ENCODE measurements around the gene FYCO1. TPM values are rescaled to one million over a fixed set of nuclear protein-coding genes. Genes with fewer than 3 reads are reported as not detected.

Gene FYCO1
- total RNA-seq, 6 donors from 2014 or later = 37.5 to 84.9 (median 45.3) TPM

GRCh38 chr3:45950686-45951600 is 44.7 kb downstream of the FYCO1 start:
- peak overlapping the region in 3 of 4 donors; percentile 39 to 68 (median 52) for H3K27ac ChIP-seq
- TF ChIP-seq POLR2A (IDR thresholded peaks at IDR 0.05) = no peak
- no peak for TF ChIP-seq CTCF (IDR thresholded peaks at IDR 0.05)
- TF ChIP-seq EP300 (IDR thresholded peaks at IDR 0.05) = no peak
- no peak for TF ChIP-seq POLR2AphosphoS5 (IDR thresholded peaks at IDR 0.05)
- H3K36me3 ChIP-seq = peaks cover 30 to 99% (median 71%) of the 10 kb centered on the region in 4 donors
- peaks cover 0 to 5% (median 0%) of the 10 kb centered on the region in 4 donors for H3K4me1 ChIP-seq
- no peak overlapping the region for H3K4me3 ChIP-seq
- H3K27me3 ChIP-seq = no peaks in the 10 kb centered on the region
- DNase-seq = no peak
- WGBS, 2 donors = 90 to 93% methylated on average over 5 to 6 of the region's 6 CpGs
- H3K9me3 ChIP-seq = no peaks in the 10 kb centered on the region
- ATAC-seq (ENCODE audit: low FRiP score in 2 of 2) = no peak

- peaks cover 22 to 99% (median 64%) of the 10 kb centered on the region in 4 donors for H3K36me3 ChIP-seq
- no peak for DNase-seq
- no peak overlapping the region for H3K4me3 ChIP-seq
- H3K27ac ChIP-seq = peak overlapping the region in 3 of 4 donors; percentile 52 to 68 (median 63)
- WGBS, 2 donors = 94 to 100% methylated on average over 2 of the region's 2 CpGs
- TF ChIP-seq CTCF (IDR thresholded peaks at IDR 0.05) (no peak), EP300 (IDR thresholded peaks at IDR 0.05) (no peak), POLR2A (IDR thresholded peaks at IDR 0.05) (no peak), POLR2AphosphoS5 (IDR thresholded peaks at IDR 0.05) (no peak)
- no peak for ATAC-seq (ENCODE audit: low FRiP score in 2 of 2)
- no peaks in the 10 kb centered on the region for H3K27me3 ChIP-seq
- peaks cover 0 to 5% (median 0%) of the 10 kb centered on the region in 4 donors for H3K4me1 ChIP-seq
- no peaks in the 10 kb centered on the region for H3K9me3 ChIP-seq
Observed at GRCh38 chr3:45950131-45950530, 45.5 kb downstream of the FYCO1 start.

DNA sequence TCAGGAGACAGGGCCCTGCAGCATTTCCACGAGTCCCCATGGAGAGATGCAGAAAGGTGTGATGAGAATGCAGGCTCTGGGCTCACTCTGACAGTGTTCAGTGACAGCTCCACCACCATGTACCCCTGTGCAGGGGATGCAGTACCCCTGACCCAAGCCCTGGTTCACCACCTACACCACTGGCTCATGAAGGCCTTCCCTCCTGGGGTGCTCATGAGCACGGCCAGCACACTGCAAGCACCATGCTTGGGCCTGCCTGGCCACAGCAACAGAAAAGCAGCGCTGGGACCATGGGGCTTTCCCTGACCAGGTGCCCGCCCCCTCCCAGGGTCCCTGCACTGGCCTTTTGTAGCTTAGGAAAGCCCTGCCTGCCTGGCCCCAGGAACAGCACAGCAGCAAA is 46.2 kb downstream of the FYCO1 start:
- no peak for ATAC-seq (ENCODE audit: low FRiP score in 2 of 2)
- no peak for DNase-seq

GRCh38 chr3:45948881-45949280 is 46.7 kb downstream of the FYCO1 start:
- no peaks in the 10 kb centered on the region for H3K9me3 ChIP-seq
- 87 to 95% methylated on average over 6 of the region's 6 CpGs for WGBS, 2 donors
- peaks cover 10 to 90% (median 52%) of the 10 kb centered on the region in 4 donors for H3K36me3 ChIP-seq
- ATAC-seq (ENCODE audit: low FRiP score in 2 of 2) (no peak), DNase-seq (no peak)
- H3K27ac ChIP-seq = peak overlapping the region in 2 of 4 donors; percentile 30 to 63
- no peaks in the 10 kb centered on the region for H3K27me3 ChIP-seq
- H3K4me1 ChIP-seq = peaks cover 0 to 5% (median 0%) of the 10 kb centered on the region in 4 donors
- TF ChIP-seq POLR2A (IDR thresholded peaks at IDR 0.05) (no peak), EP300 (IDR thresholded peaks at IDR 0.05) (no peak), CTCF (IDR thresholded peaks at IDR 0.05) (no peak), POLR2AphosphoS5 (IDR thresholded peaks at IDR 0.05) (no peak)
- no peak overlapping the region for H3K4me3 ChIP-seq

More for the DNA sequence above, 46.2 kb downstream of the FYCO1 start:
- H3K36me3 ChIP-seq = peaks cover 15 to 95% (median 57%) of the 10 kb centered on the region in 4 donors
- no peaks in the 10 kb centered on the region for H3K27me3 ChIP-seq
- TF ChIP-seq POLR2AphosphoS5 (IDR thresholded peaks at IDR 0.05) (no peak), CTCF (IDR thresholded peaks at IDR 0.05) (no peak), EP300 (IDR thresholded peaks at IDR 0.05) (no peak)
- H3K27ac ChIP-seq = peak overlapping the region in 3 of 4 donors; percentile 52 to 68 (median 63)
- H3K9me3 ChIP-seq = no peaks in the 10 kb centered on the region
- WGBS, 2 donors = 84 to 100% methylated on average over 2 to 4 of the region's 4 CpGs
- H3K4me3 ChIP-seq = no peak overlapping the region
- H3K4me1 ChIP-seq = peaks cover 0 to 5% (median 0%) of the 10 kb centered on the region in 4 donors
